Endothelial cell of umbilical vein (primary cell): ENCODE measurements around the gene EXOC7. TPM values are rescaled to one million over a fixed set of nuclear protein-coding genes. Genes with fewer than 3 reads are reported as not detected.

Experiments used
- BruUV-seq: library from RNA; stranded (reverse); fragments of 400-500 nt; replicated peaks from 2 replicates; lab custom pipeline; 2021; lab: Mats Ljungman, UMichigan
- CTCF ChIA-PET: fragments of 300-600, 350-600 bp; sonication (Branson Sonifier 250); formaldehyde crosslinking; loops from one replicate; lab custom pipeline; 2021; ENCODE audit warnings: antibody characterized with exemption, inconsistent platforms; lab: Charles Lee
- POLR2A ChIA-PET: fragments of 300-600, 350-600 bp; sonication (Branson Sonifier 250); formaldehyde crosslinking; loops from one replicate; lab custom pipeline; 2021; ENCODE audit warnings: antibody characterized with exemption, inconsistent platforms; lab: Charles Lee
- DNase-seq: peaks from one replicate; pipeline ENCODE4 v3.0.0-alpha.2; 2011; ENCODE audit warnings: low read depth, low spot score
- FAIRE-seq: peaks from 2 replicates; lab custom pipeline; 2011; peaks lifted over from hg19 to GRCh38; lab: Jason Lieb, UNC
- H2AFZ ChIP-seq: 2 replicates; pipeline ENCODE4 v1.6.0; 2012; ENCODE audit warnings: low read depth, low read length, control low read depth, inconsistent platforms
- H3K27ac ChIP-seq: 2 replicates; pipeline ENCODE4 v1.5.1; 2011; ENCODE audit warnings: low read depth, mild to moderate bottlenecking, control low read depth, low read length, moderate library complexity; ENCODE audit not compliant: insufficient read depth
- H3K27me3 ChIP-seq, 2 experiments: 2 replicates each; pipeline versions ENCODE4 v1.6.0 to v1.6.1; 2011; ENCODE audit warnings: low read length in 2 of 2, mixed read lengths in 1 of 2; ENCODE audit not compliant: control insufficient read depth in 2 of 2, insufficient read depth in 2 of 2
- H3K36me3 ChIP-seq, 2 experiments: 2 replicates in 1 of 2; 3 replicates in 1 of 2; pipeline ENCODE4 v1.5.1; 2011; ENCODE audit warnings: low read length in 2 of 2, mild to moderate bottlenecking in 1 of 2, moderate library complexity in 1 of 2; ENCODE audit not compliant: control insufficient read depth in 2 of 2, insufficient read depth in 2 of 2; ENCODE audit errors: extremely low read depth in 1 of 2
- H3K4me1 ChIP-seq: 3 replicates; pipeline ENCODE4 v1.5.1; 2011; ENCODE audit warnings: mild to moderate bottlenecking, low read length; ENCODE audit not compliant: control insufficient read depth, insufficient read depth; ENCODE audit errors: extremely low read depth
- H3K4me2 ChIP-seq: 2 replicates; pipeline ENCODE4 v1.6.1; 2011; ENCODE audit warnings: low read length, control low read depth, mixed read lengths; ENCODE audit not compliant: insufficient read depth
- H3K4me3 ChIP-seq, 3 experiments: fragments of 200-600 bp in 1 of 3; sonication (generic), shearing (Covaris generic) in 1 of 3; replicated peaks in 1 of 3; 2 replicates each; pipeline ENCODE4 v1.5.1; 2011 to 2016; ENCODE audit warnings: control low read depth in 3 of 3, low read length in 3 of 3, mild to moderate bottlenecking in 2 of 3, inconsistent platforms in 1 of 3, low read depth in 1 of 3, moderate library complexity in 1 of 3; ENCODE audit not compliant: insufficient read depth in 1 of 3
- H3K79me2 ChIP-seq: 2 replicates; pipeline ENCODE4 v1.6.0; 2012; ENCODE audit warnings: low read length, inconsistent platforms; ENCODE audit not compliant: control insufficient read depth, insufficient read depth
- H3K9ac ChIP-seq: replicated peaks from 2 replicates; pipeline ENCODE3; 2011; ENCODE audit warnings: low read length, control low read depth; ENCODE audit not compliant: insufficient read depth; ENCODE audit errors: extremely low read depth
- H3K9me1 ChIP-seq: replicated peaks from 3 replicates; pipeline ENCODE4 v1.6.0; 2011; ENCODE audit warnings: mild to moderate bottlenecking, low read length; ENCODE audit not compliant: control insufficient read depth, insufficient read depth; ENCODE audit errors: extremely low read depth
- H3K9me3 ChIP-seq: replicated peaks from 2 replicates; pipeline ENCODE4 v1.5.1; 2012; ENCODE audit warnings: low read length, inconsistent platforms; ENCODE audit not compliant: control insufficient read depth, insufficient read depth
- H4K20me1 ChIP-seq: replicated peaks from 2 replicates; pipeline ENCODE3; 2011; ENCODE audit warnings: mild to moderate bottlenecking, low read length; ENCODE audit not compliant: control insufficient read depth, insufficient read depth; ENCODE audit errors: extremely low read depth
- EZH2 ChIP-seq: IDR thresholded peaks from 2 replicates; pipeline ENCODE4 v1.6.1; 2012; ENCODE audit warnings: borderline replicate concordance, low read depth, mild to moderate bottlenecking, moderate library complexity, low read length, inconsistent platforms; ENCODE audit not compliant: severe bottlenecking
- FOS ChIP-seq: IDR thresholded peaks from 2 replicates; pipeline ENCODE4 v1.6.1; 2011; ENCODE audit warnings: mild to moderate bottlenecking, low read length, moderate library complexity, borderline replicate concordance; ENCODE audit not compliant: insufficient read depth
- GATA2 ChIP-seq: IDR thresholded peaks from 2 replicates; pipeline ENCODE4 v1.7.0; 2011; ENCODE audit warnings: low read depth, mild to moderate bottlenecking, moderate library complexity, mixed read lengths, low read length; ENCODE audit not compliant: insufficient read length, insufficient read depth
- JUN ChIP-seq: IDR thresholded peaks from 2 replicates; pipeline ENCODE4 v1.6.1; 2011; ENCODE audit warnings: borderline replicate concordance, low read depth; ENCODE audit not compliant: insufficient read length, insufficient read depth
- MYC ChIP-seq: IDR thresholded peaks from one replicate; pipeline ENCODE4 v1.6.1; 2011; ENCODE audit warnings: mild to moderate bottlenecking, low read depth, low read length
- POLR2A ChIP-seq: IDR thresholded peaks from 2 replicates; pipeline ENCODE4 v1.6.1; 2012; ENCODE audit warnings: low read depth, mild to moderate bottlenecking, control low read depth, low read length
- POLR2AphosphoS5 ChIP-seq: IDR thresholded peaks from 2 replicates; pipeline ENCODE4 v1.6.1; 2012; ENCODE audit warnings: low read depth, mild to moderate bottlenecking, control low read depth, low read length, moderate library complexity; ENCODE audit not compliant: insufficient read depth
- dilution Hi-C: fragments of 300-500 bp; cut with MboI; formaldehyde crosslinking; loops from one replicate; pipeline ENCODE4 v1.15.0; 2019; ENCODE audit warnings: low sequenced_read_pairs; ENCODE audit not compliant: extremely low pct_ligation_motif_present
- intact Hi-C: fragments of 100-400 bp; cut with micrococcal nuclease; formaldehyde crosslinking; loops from one replicate; pipeline ENCODE4 v1.10.0; 2022
- polyA plus RNA-seq, 4 experiments: library from polyadenylated mRNA; depleted of rRNA in 3 of 4; stranded (reverse) in 3 of 4; unstranded in 1 of 4; fragments of >200 nt; gene quantifications; 2 replicates each; pipeline versions ENCODE4 v1.2.1 to v1.2.3, GENCODE V29; 2011 to 2012; ENCODE audit warnings: missing spikeins in 1 of 4
- total RNA-seq: library from RNA; stranded (reverse); gene quantifications from 2 replicates; pipeline ENCODE4 v1.2.3, GENCODE V29; 2021
- TF ChIP-seq, protein P1 (sequence below): IDR thresholded peaks from 2 replicates; pipeline ENCODE4 v1.6.1; 2011; ENCODE audit not compliant: insufficient read depth, insufficient read length
- TF ChIP-seq, protein P2 (sequence below), 2 donors: IDR thresholded peaks; 1 replicate in 1 of 2; 2 replicates in 1 of 2; pipeline ENCODE4 v1.5.1; 2011; ENCODE audit warnings: low read length in 2 of 2, mild to moderate bottlenecking in 2 of 2, moderate library complexity in 2 of 2, control low read depth in 1 of 2, inconsistent platforms in 1 of 2, low read depth in 1 of 2; ENCODE audit not compliant: insufficient read depth in 1 of 2; ENCODE audit errors: extremely low read depth in 1 of 2

EXOC7 gene
- total and polyA plus RNA-seq, 2 donors (not counting 3 experiments of a cell fraction or from before 2014, with no cell fraction given): 91.5 to 137 TPM

DNA sequence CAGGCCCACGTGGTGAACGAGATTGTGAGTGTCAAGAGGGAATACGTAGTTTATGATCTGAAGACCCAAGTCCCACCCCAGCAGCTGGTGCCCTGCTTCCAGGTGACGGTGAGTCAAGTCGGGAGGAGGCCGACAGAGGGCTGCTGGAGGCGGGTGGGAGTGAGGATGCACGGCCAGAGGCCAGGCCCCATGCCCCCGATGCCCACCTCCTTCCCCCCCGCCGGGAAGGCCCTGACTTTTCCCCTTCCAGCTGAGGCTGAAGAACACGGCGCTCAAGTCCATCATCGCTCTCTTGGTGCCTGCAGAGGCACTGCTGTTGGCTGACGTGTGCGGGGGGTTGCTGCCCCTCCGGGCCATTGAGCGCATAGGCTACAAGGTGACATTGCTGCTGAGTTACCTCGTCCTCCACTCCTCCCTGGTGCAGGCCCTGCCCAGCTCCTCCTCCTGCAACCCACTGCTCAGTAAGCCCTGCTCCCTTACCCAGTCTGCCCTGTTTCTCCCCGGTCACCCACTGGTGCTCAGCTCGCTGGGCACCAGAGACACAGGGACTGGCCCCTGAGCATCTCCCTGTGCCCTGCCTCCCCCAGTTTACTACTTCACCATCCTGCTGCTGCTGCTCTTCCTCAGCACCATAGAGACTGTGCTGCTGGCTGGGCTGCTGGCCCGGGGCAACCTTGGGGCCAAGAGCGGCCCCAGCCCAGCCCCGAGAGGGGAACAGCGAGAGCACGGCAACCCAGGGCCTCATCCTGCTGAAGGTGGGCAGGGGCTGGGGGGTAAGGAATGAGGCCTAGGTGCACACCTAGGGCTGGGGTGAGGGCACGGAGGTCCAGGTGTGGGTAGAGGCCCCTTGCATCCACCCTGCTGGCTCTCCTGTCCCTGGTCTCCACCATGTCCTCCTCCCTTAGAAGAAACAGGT, 22.0 kb downstream of the EXOC7 start:
- Histone ChIP-seq H3K4me2 (no peak overlapping the region), H3K27ac (no peak overlapping the region), H3K27me3 (peaks cover 40% of the 10 kb centered on the region in 2 experiments), H2AFZ (no peak overlapping the region), H4K20me1 (no peaks in the 10 kb centered on the region), H3K36me3 (peaks cover 0 to 37% of the 10 kb centered on the region in 2 experiments), H3K9ac (no peak overlapping the region), H3K9me3 (no peaks in the 10 kb centered on the region), H3K9me1 (no peaks in the 10 kb centered on the region), H3K79me2 (no peaks in the 10 kb centered on the region), H3K4me3 (no peak overlapping the region), H3K4me1 (no peaks in the 10 kb centered on the region)
- POLR2A ChIA-PET: no interaction called here
- CTCF ChIA-PET: no interaction called here
- no TSS peak for BruUV-seq
- DNase-seq (no peak), FAIRE-seq (no peak)
- dilution Hi-C loops: no loop called here
- no peak for TF ChIP-seq MYC
- no peak for TF ChIP-seq GATA2
- no peak for TF ChIP-seq JUN
- TF ChIP-seq, protein P1, sequence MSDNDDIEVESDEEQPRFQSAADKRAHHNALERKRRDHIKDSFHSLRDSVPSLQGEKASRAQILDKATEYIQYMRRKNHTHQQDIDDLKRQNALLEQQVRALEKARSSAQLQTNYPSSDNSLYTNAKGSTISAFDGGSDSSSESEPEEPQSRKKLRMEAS: no peak
- TF ChIP-seq, protein P2, sequence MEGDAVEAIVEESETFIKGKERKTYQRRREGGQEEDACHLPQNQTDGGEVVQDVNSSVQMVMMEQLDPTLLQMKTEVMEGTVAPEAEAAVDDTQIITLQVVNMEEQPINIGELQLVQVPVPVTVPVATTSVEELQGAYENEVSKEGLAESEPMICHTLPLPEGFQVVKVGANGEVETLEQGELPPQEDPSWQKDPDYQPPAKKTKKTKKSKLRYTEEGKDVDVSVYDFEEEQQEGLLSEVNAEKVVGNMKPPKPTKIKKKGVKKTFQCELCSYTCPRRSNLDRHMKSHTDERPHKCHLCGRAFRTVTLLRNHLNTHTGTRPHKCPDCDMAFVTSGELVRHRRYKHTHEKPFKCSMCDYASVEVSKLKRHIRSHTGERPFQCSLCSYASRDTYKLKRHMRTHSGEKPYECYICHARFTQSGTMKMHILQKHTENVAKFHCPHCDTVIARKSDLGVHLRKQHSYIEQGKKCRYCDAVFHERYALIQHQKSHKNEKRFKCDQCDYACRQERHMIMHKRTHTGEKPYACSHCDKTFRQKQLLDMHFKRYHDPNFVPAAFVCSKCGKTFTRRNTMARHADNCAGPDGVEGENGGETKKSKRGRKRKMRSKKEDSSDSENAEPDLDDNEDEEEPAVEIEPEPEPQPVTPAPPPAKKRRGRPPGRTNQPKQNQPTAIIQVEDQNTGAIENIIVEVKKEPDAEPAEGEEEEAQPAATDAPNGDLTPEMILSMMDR (IDR thresholded peaks at IDR 0.05; ENCODE audit: extremely low read depth in 1 of 2, insufficient read depth in 1 of 2, low read depth in 1 of 2, low read length in 2 of 2): no peak
- TF ChIP-seq POLR2AphosphoS5: no peak
- no peak for TF ChIP-seq EZH2
- no peak for TF ChIP-seq FOS
- TF ChIP-seq POLR2A: no peak
- intact Hi-C loops: no loop called here
